HTR-8/SVneo (cell line): Measurements from ENCODE around the gene LSR.
A peak's percentile ranks its signal among the peaks of the same experiment; 100 is the strongest.

ENCODE experiments used
- DNase-seq: peaks from one replicate; pipeline ENCODE4 v3.0.0; 2011; ENCODE audit warnings: low spot score, mixed read lengths; ENCODE audit not compliant: insufficient read length
- FAIRE-seq: peaks from 2 replicates; lab custom pipeline; 2011; peaks lifted over from hg19 to GRCh38; lab: Jason Lieb, UNC

Gene LSR

GRCh38 chr19:35313587-35313986 is 64.8 kb downstream of the LSR start:
- DNase-seq: peak; percentile 32
- FAIRE-seq: no peak

- no peak for DNase-seq
- no peak for FAIRE-seq
Measured at GRCh38 chr19:35314031-35314430, 65.2 kb downstream of the LSR start.

- DNase-seq: no peak
- FAIRE-seq: no peak
Measured at GRCh38 chr19:35314858-35315470, 66.2 kb downstream of the LSR start.

- FAIRE-seq: no peak
- no peak for DNase-seq
Measured at GRCh38 chr19:35315883-35316282, 67.1 kb downstream of the LSR start.

- no peak for DNase-seq
- FAIRE-seq: no peak
Measured at GRCh38 chr19:35316560-35316959, 67.8 kb downstream of the LSR start.
